LNCAP (cell line): ENCODE data around the gene UAP1L1.

Source experiments
- TF ChIP-seq, protein P1 (sequence below): fragments of 450-650 bp; IDR thresholded peaks from 2 replicates; pipeline ENCODE4 v1.5.1; 2017; ENCODE audit warnings: mild to moderate bottlenecking

The UAP1L1 gene

DNA sequence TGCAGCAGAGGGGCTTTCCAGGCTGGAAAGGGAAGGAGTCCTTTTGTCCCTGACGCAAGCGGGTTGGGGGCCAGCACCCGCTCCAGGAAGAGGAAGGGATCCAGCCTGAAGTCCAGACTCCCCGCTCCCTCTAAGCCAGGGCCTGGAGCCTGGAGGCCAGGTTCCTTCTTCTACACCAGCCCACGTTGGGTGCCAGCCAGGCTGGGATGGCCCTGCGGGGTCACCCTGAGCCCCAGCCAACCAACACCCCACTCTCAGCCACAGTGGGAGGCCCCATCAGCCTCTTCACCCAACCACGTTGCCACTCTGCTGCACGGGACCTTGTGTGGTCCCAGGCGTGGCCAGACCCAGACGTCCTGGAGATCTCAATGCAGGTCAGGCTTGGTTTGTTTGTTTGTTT, 44.5 kb upstream of the UAP1L1 start:
- TF ChIP-seq, protein P1, sequence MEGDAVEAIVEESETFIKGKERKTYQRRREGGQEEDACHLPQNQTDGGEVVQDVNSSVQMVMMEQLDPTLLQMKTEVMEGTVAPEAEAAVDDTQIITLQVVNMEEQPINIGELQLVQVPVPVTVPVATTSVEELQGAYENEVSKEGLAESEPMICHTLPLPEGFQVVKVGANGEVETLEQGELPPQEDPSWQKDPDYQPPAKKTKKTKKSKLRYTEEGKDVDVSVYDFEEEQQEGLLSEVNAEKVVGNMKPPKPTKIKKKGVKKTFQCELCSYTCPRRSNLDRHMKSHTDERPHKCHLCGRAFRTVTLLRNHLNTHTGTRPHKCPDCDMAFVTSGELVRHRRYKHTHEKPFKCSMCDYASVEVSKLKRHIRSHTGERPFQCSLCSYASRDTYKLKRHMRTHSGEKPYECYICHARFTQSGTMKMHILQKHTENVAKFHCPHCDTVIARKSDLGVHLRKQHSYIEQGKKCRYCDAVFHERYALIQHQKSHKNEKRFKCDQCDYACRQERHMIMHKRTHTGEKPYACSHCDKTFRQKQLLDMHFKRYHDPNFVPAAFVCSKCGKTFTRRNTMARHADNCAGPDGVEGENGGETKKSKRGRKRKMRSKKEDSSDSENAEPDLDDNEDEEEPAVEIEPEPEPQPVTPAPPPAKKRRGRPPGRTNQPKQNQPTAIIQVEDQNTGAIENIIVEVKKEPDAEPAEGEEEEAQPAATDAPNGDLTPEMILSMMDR = no peak

DNA sequence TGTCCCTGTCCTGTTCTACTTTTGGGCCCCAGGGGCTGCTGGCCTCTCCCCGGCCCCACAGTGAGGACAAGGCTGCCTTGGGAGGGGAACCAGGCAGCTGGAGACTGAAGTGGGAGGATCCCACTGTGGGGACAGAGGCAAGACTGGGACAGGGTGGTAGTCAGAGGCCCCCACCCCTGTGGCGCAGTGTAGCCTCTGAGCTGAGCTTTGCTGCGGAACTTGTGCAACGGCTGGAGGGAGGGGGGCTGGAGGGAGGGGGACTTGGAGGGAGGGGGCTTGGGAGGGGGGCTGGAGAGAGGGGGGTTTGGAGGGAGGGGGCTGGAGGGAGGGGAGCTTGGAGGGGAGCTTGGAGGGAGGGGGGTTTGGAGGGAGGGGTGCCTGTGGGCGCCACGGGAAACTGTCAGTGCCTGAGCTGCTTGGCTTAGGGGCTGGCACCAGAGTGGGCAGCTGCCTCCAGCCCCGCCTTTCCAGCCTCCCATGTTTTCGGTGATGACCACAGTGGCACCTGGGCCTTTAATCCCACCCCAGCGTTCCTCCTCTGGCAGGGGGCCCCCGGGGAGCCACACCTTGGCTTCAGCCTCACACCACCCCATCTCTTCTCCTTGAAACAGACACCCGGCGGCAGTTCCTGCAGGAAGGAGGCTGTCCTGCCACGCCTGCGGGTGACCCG, 43.1 kb upstream of the UAP1L1 start:
- TF ChIP-seq, protein P1 = no peak

DNA sequence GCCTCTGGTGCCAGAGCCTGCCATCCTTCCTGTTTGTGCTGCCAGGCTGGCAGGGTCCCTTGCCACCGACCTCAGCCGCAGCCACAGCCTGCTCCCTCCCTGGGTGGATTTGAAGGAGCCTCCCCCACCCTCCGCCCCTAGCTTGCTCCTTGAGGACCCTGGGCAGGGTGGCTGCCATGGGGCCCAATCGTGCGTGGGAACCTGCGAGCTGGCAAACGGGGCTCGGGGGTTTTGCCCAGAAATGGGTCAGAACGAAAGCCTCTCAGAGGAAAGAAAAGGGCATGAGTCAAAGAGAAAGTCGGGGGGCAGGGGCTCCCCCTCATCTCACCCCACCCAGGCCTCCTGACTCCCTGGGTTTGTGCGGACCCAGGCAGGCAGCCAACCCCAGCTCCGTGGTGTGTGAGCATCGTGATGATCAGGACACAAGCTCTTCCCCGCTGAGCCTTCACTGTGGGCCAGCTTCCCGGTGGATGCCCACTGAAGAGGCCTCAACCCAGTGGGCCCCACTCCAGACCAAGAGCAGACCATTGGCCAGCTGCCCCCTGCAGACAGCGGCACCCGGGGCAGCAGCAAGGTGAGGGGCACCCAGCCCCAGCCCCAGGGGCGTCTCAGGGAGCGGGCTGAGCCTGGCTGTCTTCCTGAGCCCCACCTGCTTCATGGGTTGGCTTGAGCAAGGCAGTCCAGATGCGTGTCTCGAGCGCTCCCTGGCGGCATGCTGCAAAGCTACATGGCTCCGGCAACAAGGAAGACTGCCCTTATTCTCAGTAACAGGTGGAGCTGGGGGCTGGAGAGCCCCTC, 42.4 kb upstream of the UAP1L1 start:
- TF ChIP-seq, protein P1 = peak; percentile 92

DNA sequence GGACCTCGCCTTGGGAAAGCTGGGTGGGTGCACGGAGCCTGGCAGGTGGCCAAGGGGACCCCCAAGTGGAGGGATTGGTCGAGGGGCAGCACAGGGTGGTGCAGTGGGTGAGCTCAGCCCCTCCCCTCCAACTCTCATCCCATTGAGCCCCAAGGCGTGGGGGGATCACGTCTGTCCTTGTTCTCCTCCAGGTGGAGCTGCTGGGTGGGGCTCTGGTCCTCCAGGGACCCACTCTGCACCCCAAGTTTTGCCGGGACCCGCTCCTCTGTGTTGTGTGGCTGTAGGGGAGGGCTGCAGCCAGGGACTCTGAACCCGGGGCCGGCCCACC, 41.8 kb upstream of the UAP1L1 start:
- TF ChIP-seq, protein P1 = peak; percentile 52

DNA sequence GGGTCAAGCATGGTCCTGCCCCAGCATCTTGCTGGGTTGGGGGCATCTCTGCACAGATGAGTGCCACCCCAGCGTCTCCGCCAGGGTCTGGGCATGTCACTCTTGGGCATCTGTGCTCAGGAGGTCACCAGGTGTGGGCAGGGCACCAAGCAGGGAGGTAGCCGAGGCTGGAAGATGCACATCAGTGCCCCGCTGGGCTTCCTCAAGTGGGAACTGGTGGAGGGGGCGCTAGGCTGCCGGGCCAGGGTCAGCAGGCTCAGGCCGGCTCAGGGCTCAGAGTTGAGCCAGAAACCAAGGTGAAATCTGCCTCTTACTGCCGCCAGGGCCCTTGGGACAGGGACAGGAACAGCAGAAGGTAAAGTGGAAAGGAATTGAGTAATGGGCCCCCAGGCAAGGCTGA, 41.4 kb upstream of the UAP1L1 start:
- TF ChIP-seq, protein P1 = no peak

DNA sequence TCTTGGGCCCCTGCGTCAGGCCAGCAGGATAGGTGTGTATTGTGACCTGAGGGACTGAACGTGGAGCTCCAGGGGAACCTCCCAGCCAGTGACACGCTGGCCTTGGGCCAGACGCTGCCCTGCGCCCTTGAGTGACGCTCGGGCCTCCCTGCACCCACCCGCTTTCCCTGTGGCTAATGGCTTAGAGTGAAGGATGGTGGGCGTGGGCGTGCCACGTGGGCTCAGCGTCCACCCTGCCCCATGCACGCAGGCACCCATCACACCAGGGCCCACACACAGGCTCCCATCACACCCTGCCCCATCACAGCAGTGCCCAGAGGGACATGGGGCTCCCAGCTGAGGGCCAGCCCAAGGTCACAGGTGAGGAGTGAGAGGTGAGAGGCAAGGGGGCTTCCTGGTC, 40.3 kb upstream of the UAP1L1 start:
- TF ChIP-seq, protein P1 = no peak

DNA sequence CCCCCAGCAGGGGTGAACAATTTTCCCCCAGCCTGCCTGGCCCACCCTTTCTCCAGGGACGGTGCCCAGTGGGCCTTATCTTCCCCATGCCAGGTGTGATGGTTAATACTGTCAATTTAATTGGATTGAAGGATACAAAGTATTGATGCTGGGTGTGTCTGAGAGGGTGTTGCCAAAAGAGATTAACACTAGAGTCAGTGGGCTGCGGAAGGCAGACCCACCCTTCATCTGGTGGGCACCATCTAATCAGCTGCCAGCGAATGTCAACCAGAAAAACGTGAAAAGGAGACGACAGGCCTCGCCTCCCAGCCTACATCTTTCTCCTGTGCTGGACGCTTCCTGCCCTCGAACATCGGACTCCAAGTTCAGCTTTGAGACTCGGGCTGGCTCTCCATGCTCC, 39.8 kb upstream of the UAP1L1 start:
- TF ChIP-seq, protein P1 = no peak
